Cardiac ventricle fibroblast (primary cell): ENCODE measurements around the gene TRIM25. TPM values are rescaled to one million over a fixed set of nuclear protein-coding genes. Genes with fewer than 3 reads are reported as not detected.

Experiments used
- total RNA-seq: library from RNA; depleted of rRNA; stranded (reverse); fragments of >200 nt; gene quantifications from 2 replicates; pipeline ENCODE4 v1.2.3, GENCODE V29; 2015

TRIM25 gene
- total RNA-seq = 36.3 and 40.1 TPM in 2 replicates

GRCh38 chr17:56913867-56914580, at the start of gene TRIM25:
TSS of gene TRIM25 (minus strand) at chr17:56914049. CDS start at chr17:56913988, 61 bp downstream.

GRCh38 chr17:56960596-56961538, 47.0 kb upstream of the TRIM25 start, which contains the start of gene COIL:
TSS of gene COIL (minus strand) at chr17:56961050. CDS start at chr17:56961019, 31 bp downstream.

Other genes with a start within 250 kb of the TRIM25 start
- 0.31 and 0.39 TPM in 2 replicates for gene C17orf67, start 80.1 kb downstream of the TRIM25 start, total RNA-seq
- gene DGKE, start 79.9 kb downstream of the TRIM25 start, total RNA-seq = 1.5 and 4.3 TPM in 2 replicates
- 8.1 and 12.0 TPM in 2 replicates for gene COIL, start 47.0 kb upstream of the TRIM25 start, total RNA-seq
- 104 and 120 TPM in 2 replicates for gene SCPEP1, start 64.1 kb upstream of the TRIM25 start, total RNA-seq
- gene AKAP1, start 171.2 kb upstream of the TRIM25 start, total RNA-seq = 8.8 and 12.9 TPM in 2 replicates